NCI-H2081 (cell line): ENCODE measurements around the gene TMIE.
A peak's percentile ranks its signal among the peaks of the same experiment; 100 is the strongest.
"Not testable (repeated sequence)": the region's sequence is repeated elsewhere in the genome, so short reads cannot be mapped to it uniquely, and the experiment has no call there.

Experiments used
- DNase-seq, 2 experiments: peaks; one replicate each; lab custom pipeline; 2025; lab: John Stamatoyannopoulos, UW

TMIE gene

GRCh38 chr3:46722443-46722842 is 21.3 kb downstream of the TMIE start:
- no peak for DNase-seq

- DNase-seq: no peak
Measured at GRCh38 chr3:46724424-46724823, 23.2 kb downstream of the TMIE start.

DNA sequence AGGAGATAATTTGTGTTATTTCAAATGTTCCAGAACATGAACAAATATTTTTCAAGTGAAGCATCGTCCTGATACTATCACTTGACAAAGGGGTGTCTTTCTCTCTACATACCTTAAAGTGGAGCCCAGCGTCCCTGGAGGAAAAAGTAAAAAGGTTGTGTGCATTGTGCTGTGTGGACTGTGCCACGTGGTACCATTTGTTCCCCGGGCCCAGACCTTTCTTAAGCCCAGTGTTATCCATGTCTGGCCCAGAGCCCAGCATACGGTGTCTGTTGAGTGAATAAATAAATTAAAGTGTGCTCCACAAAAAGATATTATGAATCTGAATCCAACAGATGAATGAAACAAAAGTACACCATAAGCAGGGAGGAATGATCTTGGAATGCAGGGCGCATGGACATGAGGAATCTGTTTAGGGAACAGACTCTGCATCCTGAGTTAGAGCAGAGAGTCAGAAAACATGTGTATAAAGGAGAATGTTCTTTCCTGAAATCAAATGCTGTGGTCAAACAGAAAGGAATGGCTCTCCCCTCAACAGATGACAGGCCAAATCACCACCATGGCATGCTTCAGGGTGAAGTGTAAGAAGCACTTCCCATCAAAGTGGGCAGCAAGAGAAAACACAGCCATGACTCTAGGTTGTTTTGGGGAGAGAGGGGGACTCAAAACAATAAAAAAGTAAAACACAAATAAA is 24.6 kb downstream of the TMIE start:
- no peak for DNase-seq

DNA sequence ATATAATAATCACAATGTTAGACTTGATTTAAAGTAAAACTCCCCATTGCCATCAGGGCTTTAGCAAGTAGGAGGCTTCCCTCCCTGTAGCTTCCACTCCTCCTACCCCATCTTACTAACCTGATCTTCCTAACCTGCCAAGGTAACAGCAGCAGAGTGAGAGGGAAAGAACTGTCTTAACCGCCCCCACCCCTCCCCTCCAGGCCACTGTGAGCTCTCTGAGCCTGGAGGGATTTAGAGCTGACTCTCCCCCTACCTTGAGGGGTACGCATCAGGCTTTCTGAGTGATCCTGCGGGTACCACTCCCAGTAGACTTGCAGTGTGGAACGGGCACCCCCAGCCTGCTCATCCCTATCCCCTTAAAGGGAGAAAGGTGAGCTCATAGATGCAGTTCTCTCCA is 27.8 kb downstream of the TMIE start:
- no peak for DNase-seq

- DNase-seq: no peak
Measured at GRCh38 chr3:46730819-46731218, 29.6 kb downstream of the TMIE start.

- no peak for DNase-seq
Measured at GRCh38 chr3:46731795-46732194, 30.6 kb downstream of the TMIE start.

DNA sequence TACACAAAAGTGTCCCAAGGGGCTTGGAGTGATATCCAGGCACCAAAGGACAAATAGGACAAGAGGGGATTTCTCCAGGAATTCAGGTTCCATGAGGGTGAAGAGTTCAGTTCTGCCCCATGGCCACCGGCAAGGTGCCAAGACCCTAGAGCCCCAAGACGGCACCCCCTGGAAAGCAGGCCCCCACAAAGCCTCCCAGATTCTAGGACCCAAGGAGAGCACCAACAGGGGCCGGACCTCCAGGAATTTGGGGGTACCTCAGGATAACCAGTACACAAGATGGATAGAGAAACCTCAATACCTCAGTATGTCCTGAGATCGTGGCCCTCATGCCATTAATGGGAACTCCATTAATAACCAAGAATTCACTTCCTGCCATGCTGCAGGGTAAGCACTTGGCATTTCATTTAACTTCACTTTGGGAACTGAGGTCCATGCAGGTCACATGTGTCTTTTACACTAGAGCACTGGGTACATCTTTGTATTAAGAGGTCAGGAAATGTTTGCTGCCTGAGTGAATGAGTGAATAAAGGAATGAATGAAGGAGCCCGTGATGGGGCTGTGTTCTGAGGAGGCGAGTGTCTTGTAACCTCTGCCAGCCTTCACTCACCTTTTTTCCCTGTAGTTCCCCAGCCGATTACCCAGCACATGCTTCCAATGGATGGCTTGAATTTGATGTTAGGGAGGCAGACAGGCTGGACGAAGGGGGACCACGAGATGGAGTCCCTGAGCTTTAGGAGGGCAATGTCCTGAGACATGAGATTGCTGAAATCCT is 32.0 kb downstream of the TMIE start:
- DNase-seq: no peak

DNA sequence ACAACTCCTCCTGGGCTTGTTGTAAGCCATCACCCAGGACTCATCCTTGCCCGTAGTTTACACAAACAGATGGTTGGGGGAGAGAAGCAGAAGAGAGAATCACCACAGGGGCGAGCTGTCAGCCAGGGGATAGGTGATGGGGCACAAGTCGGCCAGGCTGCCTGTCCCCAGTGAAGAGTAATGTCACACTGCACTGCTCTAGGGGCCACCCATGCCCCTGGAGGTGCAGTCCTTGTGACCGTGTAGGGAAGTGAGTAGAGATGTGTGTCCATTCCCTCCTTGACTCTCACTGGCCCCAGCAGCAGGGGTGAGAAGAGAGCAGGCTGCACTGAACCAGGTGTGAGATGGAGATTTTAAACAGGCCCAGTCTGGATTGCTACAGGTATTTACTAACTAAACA is 33.6 kb downstream of the TMIE start:
- DNase-seq: no peak

- DNase-seq: no peak
Measured at GRCh38 chr3:46736006-46736872, 35.0 kb downstream of the TMIE start.

DNA sequence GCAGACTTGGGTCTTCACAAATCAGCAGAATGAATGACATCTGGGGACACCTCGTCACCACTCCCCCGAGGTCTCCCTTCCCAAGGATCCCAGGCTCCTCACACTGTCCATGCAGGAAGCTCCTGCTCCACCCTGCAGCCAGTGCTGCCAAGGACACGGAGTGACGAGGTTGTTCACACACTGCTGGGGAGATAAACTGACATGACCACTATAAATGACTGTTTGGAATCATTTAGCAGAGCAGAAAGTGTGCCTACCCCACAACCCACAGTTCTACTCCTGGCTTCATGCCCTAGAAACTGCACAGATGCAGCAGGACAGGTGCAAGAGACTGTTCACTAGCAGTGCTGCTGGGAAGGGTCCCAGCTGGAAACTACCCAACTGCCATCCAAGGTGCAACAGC is 36.1 kb downstream of the TMIE start:
- peak in 1 of 2 experiments; percentile 32 for DNase-seq

DNA sequence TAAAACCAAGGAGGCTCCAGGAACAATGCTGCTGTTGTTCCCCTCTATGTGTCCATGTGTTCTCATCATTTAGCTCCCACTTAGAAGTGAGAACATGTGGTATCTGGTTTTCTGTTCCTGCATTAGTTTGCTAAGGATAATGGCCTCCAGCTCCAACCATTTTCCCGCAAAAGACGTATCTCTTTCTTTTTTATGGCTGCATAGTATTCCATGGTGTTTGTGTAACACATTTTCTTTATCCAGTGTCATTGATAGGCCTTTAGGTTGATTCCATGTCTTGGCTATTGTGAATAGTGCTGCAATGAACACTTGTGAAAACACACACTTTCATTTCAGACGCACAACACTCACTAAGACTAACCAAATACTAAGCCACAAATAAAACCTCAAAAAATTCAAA is 38.4 kb downstream of the TMIE start:
- not testable (repeated sequence) for DNase-seq

DNA sequence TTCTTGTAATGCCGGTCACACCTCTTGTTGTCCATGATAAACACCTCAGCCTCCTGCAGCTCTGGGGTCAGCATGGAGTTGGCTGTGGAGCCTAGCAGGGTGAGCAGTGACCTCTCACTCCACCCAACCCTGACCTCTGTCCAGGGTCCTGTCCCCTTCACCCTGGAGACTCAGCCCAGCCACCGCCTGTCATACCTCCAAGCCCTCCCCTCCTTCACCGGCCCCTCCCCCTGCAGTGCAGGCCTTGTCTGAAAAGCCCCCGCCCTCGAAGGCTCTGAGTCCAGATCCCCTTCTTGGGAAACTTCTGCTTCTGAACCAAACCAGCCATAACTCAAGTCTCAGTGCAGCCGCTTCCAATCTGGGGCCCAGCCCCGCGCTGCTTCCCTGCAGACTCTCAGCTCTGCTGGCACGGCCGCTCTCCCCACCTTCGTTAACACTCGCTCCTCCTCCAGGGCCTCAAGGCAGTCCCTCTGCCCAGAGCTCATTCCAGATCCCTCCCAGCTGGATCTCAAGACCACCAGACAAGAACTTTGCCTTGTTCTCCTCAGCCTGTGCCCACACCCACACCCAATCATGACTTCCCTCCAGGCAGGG is 41.9 kb downstream of the TMIE start:
- DNase-seq: no peak

DNA sequence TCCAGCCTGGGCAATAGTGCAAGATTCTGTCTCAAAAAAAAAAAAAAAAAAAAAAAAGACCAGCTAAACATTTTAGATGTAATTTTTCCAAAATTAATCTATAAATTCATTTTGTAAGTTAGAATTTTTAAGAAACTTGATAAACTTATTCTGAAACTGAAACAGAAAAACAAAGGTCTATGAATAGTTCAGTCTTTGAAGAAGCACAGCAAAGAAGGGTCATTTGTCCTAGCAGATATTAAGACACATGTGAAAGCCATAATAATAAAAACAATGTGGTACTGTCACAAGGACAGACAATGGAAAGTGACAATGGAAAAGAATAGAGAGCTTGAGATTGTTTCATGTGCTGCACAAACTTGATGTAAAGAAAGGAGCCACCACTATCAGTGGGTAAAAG is 45.5 kb downstream of the TMIE start:
- DNase-seq: no peak

- no peak for DNase-seq
Measured at GRCh38 chr3:46748170-46748569, 47.0 kb downstream of the TMIE start.

GRCh38 chr3:46749129-46749528 is 47.9 kb downstream of the TMIE start:
- DNase-seq: no peak

DNA sequence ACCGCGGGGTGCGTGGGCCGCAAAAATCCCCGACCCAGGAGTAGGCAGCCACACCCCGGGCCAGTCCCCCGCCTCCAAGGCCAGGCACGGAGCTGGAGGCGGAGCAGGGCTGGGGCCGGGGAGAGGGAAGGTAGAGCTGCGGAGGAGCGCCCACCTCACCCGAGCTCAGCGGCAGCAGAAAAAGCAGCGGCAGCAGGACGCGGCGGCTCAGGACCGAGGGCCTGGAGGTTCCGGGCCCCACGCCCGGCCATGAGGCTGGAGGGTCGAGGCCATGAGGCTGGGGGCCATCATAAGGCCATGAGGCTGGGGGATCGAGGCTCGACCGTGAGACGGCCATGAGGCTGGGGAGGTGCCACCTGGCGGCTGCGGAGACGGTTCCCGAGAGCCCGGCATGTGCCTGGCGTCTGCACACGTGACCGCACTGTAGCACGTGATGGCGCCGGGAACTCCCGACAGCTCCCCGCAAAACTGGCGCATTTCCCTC is 49.4 kb downstream of the TMIE start:
- no peak for DNase-seq

- not testable (repeated sequence) for DNase-seq
Measured at GRCh38 chr3:46753127-46753526, 51.9 kb downstream of the TMIE start.

- DNase-seq: no peak
Measured at GRCh38 chr3:46755646-46756045, 54.5 kb downstream of the TMIE start.

- no peak for DNase-seq
Measured at GRCh38 chr3:46756642-46757041, 55.5 kb downstream of the TMIE start.

- DNase-seq: no peak
Measured at GRCh38 chr3:46759239-46760167, 58.3 kb downstream of the TMIE start.
